Measurements from ENCODE around the gene GPSM1.
A peak's percentile ranks its signal among the peaks of the same experiment; 100 is the strongest.

Gene GPSM1

DNA sequence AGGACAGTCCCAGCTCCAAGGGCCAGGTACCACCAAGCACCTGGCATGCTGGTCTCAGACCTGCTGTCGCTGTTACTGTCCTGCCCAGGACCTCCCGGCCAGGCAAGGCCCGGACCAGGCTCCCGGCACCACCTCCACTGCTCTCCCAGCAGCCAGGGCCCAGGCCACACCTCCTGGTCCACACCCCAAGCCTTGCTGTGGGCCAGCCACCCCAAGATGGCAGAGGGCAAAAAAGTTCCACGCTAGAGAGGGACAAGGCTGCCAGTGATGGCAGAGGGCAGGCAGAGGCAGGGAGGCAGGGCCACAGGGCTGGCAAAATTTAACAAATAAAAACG is 35.1 kb downstream of the GPSM1 start:
- no peak for TF ChIP-seq CTCF (IDR thresholded peaks at IDR 0.05; ENCODE audit: low read depth, low read length)
- Histone ChIP-seq H3K27me3 (ENCODE audit: insufficient read depth, low read depth, severe bottlenecking) (no peaks in the 10 kb centered on the region), H3K4me3 (ENCODE audit: low read depth, low read length) (no peak overlapping the region), H3K9me3 (ENCODE audit: severe bottlenecking) (peaks cover 3% of the 10 kb centered on the region), H3K27ac (no peak overlapping the region), H3K36me3 (peaks cover 29% of the 10 kb centered on the region)
- DNase-seq = no peak

- Histone ChIP-seq H3K9me3 (ENCODE audit: severe bottlenecking) (peaks cover 3% of the 10 kb centered on the region), H3K27ac (peak within 1 kb of the TSS; percentile 81), H3K36me3 (peaks cover 21% of the 10 kb centered on the region), H3K4me3 (ENCODE audit: low read depth, low read length) (peak within 1 kb of the TSS; percentile 58), H3K27me3 (ENCODE audit: insufficient read depth, low read depth, severe bottlenecking) (no peaks in the 10 kb centered on the region)
- peak; percentile 97 for DNase-seq
- TF ChIP-seq CTCF (IDR thresholded peaks at IDR 0.05; ENCODE audit: low read depth, low read length) = peak; percentile 92
Observed at GRCh38 chr9:136363106-136363948, 36.0 kb downstream of the GPSM1 start, which contains the start of gene DNLZ. Gene DNLZ, minus strand, starts transcription at chr9:136363744. Its CDS starts 30 bp downstream, at chr9:136363714.

- Histone ChIP-seq H3K27ac (peak overlapping the region; percentile 81), H3K27me3 (ENCODE audit: insufficient read depth, low read depth, severe bottlenecking) (no peaks in the 10 kb centered on the region), H3K4me3 (ENCODE audit: low read depth, low read length) (no peak overlapping the region), H3K9me3 (ENCODE audit: severe bottlenecking) (peaks cover 3% of the 10 kb centered on the region), H3K36me3 (peaks cover 15% of the 10 kb centered on the region)
- TF ChIP-seq CTCF (IDR thresholded peaks at IDR 0.05; ENCODE audit: low read depth, low read length) = no peak
- no peak for DNase-seq
Observed at GRCh38 chr9:136363949-136364748, 36.8 kb downstream of the GPSM1 start.

GRCh38 chr9:136364942-136365774 is 37.8 kb downstream of the GPSM1 start:
- Histone ChIP-seq H3K36me3 (peaks cover 21% of the 10 kb centered on the region), H3K9me3 (ENCODE audit: severe bottlenecking) (peaks cover 3% of the 10 kb centered on the region), H3K27ac (peak overlapping the region; percentile 81), H3K27me3 (ENCODE audit: insufficient read depth, low read depth, severe bottlenecking) (no peaks in the 10 kb centered on the region), H3K4me3 (ENCODE audit: low read depth, low read length) (no peak overlapping the region)
- 0 out of 2 replicates have a peak, but pooled peaks have one; percentile 10 for TF ChIP-seq CTCF (IDR thresholded peaks at IDR 0.05; ENCODE audit: low read depth, low read length)
- peak; percentile 88 for DNase-seq

GRCh38 chr9:136365775-136366222 is 38.5 kb downstream of the GPSM1 start:
- Histone ChIP-seq H3K9me3 (ENCODE audit: severe bottlenecking) (peaks cover 3% of the 10 kb centered on the region), H3K36me3 (peaks cover 27% of the 10 kb centered on the region), H3K27me3 (ENCODE audit: insufficient read depth, low read depth, severe bottlenecking) (no peaks in the 10 kb centered on the region), H3K27ac (peak overlapping the region; percentile 81), H3K4me3 (ENCODE audit: low read depth, low read length) (no peak overlapping the region)
- no peak for TF ChIP-seq CTCF (IDR thresholded peaks at IDR 0.05; ENCODE audit: low read depth, low read length)
- DNase-seq = no peak

Data from WERI-Rb-1 (cell line).